Prostate gland (tissue), 2 donors: ENCODE results near the gene STX5.

Experiments
- CTCF ChIP-seq, 4 experiments: fragments of 200-600 bp in 2 of 4; fragments of 450-650 bp in 2 of 4; sonication (generic) in 2 of 4; IDR thresholded peaks; 1 replicate in 3 of 4; 2 replicates in 1 of 4; pipeline ENCODE4 v1.5.1; 2016 to 2019; ENCODE audit warnings: antibody characterized with exemption in 4 of 4, mild to moderate bottlenecking in 2 of 4, moderate library complexity in 2 of 4
- POLR2A ChIP-seq: fragments of 450-650 bp; IDR thresholded peaks from one replicate; pipeline ENCODE4 v1.6.1; 2016; ENCODE audit warnings: antibody characterized with exemption, mild to moderate bottlenecking

GRCh38 chr11:62816557-62816956, 15.3 kb downstream of the STX5 start:
- no peak for TF ChIP-seq POLR2A
- TF ChIP-seq CTCF (IDR thresholded peaks at IDR 0.05), result no peak
